ENCODE measurements around the gene NT5C2.
"Not testable (repeated sequence)": the region's sequence is repeated elsewhere in the genome, so short reads cannot be mapped to it uniquely, and the experiment has no call there.

The NT5C2 gene

GRCh38 chr10:103193107-103193819, at the start of gene NT5C2:
NT5C2 (minus strand) TSS chr10:103193272; CDS start chr10:103174958, 18,314 bp downstream.
- peak; percentile 6 for DNase-seq

DNA sequence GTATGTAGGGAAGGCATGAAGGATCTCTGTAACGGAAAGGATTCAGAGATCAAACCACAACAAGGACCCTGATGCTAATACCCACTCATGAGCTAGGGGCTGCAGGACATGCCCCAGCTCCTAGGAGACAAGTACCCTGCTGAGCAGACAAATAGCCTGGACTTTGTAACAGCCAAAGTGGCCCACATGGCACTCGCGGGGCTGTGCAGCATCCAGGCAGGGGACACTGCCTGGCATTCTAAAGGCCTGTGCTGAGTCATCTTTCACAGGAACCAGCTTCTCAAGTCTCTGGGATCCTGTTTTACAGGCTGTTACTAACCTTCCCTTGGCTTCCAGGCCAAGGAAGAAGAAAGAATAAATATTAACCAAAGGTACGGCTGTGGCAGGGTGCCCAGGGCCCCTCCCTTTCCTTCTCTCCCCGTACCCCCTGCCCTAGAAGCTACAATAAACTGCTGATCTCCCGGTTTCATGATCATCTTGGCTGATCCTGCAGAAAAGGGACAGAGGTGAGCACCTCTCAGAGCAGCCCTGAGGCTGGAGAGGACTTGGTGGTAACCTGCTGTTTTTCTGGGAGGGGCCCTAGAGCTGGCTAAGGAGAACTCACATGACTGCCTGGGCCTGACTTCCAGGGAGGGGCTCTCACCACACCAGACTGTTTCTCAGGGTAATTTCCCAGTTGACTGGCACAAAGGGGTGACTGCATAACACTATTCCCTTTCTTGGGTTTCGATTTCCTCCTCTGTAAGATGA, 48.4 kb upstream of the NT5C2 start:
- DNase-seq: peak; percentile 61

DNA sequence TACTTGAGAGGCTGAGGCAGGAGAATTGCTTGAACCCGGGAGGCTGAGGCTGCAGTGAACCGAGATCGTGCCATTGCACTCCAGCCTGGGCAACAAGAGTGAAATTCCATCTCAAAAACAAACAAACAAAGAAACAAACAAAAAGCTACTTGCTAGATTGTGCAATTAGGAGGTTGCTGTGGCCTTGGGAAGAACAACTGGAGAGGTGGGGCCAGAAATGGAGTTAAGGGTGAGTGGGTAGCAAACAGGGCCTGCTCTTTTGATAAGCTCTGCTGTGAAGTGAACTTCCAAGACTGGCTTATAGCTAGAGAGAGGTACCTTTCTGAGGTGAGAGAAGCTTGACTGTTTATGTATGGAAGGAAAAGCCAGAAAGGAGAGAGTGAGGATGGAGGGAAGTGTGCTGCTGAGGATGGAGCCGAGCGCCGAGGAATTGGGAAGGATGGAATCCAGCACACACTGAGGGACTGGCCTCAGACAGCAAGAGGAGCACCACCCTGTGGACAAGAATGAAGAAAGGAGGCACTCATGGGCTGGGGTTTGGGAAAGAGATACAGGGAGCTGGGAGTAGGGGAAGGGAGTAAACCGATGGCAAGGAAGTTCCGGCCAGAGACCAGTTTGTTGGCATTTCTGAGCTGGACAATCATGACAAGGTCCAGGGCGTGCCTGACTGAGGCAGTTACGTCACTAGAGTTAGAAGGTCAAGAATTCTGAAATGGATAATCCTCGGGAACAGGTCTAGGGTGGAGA, 45.6 kb upstream of the NT5C2 start:
- no peak for DNase-seq

DNA sequence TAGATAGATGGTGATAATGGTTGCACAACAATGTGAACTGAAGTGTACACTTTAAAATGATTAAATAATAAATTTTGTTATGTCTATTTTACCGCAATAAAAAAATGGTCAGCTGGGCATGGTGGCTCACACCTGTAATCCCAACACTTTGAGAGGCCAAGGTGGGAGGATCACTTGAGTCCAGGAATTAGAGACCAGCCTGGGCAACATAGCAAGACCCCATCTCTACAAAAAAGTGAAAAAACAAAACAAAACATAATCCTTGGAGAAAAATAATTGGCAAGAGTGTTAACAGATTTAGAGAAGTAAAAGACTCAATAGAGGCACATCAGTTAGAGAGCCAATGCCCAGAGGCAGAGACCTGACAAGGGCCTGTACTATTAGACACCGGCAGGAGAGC, 42.7 kb upstream of the NT5C2 start:
- DNase-seq: no peak

DNA sequence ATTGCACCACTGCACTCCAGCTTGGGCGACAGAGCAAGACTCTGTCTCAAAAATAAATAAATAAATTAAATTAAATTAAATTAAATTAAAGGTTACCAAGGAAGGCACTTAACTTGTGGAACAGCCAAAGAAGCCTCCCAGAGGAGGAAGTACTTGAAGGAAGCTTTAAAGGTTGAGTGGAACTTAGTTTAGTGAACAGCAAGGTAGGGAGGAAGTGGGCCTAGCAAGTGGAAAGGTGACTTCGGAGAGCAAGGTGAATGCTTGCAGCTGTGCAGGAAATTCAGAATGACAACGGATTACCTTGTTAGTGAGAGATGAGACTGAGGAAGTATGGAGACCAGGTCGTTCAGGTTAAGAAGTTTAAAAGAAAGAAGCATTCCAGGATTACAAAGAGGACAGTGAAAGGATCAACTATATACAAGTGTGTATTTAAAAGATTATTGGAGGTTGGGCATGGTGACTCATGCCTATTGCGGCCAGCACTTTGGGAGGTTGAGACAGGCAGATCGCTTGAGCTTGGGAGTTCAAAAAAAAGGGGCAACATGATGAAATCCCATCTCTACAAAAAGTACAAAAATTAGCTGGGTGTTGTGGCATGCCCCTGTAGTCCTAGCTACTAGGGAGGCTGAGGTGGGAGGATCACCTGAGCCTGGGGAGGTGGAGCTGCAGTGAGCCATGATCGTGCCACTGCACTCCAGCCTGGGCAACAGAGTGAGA, 39.9 kb upstream of the NT5C2 start:
- DNase-seq: no peak

GRCh38 chr10:103232131-103232673, 39.1 kb upstream of the NT5C2 start:
- no peak for DNase-seq

GRCh38 chr10:103231047-103231551, 38.0 kb upstream of the NT5C2 start:
- no peak for DNase-seq

DNA sequence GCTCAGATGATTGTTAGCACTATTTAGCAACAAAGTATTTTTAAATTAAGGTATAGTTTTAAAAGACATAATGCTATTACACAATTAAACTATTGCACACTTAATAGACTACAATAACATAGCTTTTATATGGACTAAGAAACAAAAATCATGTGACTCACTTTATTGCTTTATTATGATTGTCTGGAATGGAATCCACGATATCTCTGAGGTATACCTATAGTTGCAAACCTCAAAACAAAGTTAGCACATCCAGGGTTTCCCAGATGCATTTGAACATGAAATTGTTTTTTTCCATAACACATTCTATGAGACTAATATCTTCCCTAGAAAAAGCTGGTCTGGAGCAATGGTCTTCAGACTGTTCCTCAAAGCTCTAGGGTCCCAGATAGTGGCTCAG, 34.3 kb upstream of the NT5C2 start:
- no peak for DNase-seq

DNA sequence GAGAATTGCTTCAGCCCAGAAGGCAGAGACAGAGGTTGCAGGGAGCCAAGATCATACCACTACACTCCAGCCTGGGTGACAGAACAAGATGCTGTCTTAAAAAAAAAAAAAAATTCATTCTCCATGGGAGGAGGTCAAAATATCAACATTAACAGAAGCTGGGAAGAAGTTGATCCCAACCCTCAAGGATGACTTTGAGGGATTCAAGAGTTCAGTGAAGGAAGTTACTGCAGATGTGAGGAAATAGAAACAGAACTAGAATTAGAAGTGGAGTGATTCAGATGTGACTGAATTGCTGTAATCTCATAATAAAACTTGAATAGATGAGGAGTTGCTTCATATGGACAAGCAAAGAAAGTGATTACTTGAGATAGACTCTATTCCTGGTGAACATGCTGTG, 32.9 kb upstream of the NT5C2 start:
- DNase-seq: no peak

DNA sequence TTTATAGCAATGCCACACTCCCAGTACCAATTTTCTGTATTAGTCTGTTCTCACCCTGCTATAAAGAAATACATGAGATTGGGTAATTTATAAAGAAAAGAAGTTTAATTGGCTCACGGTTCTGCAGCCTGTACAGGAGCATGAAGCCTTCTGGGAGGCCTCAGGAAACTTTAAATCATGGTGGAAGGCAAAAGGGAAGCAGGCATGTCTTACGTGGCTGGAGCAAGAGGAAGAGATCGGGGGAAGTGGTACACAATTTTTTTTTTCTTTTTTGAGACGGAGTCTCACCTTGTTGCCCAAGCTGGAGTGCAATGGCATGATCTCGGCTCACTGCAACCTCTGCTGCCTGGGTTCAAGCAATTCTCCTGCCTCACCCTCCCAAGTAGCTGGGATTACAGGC, 31.6 kb upstream of the NT5C2 start:
- not testable (repeated sequence) for DNase-seq

DNA sequence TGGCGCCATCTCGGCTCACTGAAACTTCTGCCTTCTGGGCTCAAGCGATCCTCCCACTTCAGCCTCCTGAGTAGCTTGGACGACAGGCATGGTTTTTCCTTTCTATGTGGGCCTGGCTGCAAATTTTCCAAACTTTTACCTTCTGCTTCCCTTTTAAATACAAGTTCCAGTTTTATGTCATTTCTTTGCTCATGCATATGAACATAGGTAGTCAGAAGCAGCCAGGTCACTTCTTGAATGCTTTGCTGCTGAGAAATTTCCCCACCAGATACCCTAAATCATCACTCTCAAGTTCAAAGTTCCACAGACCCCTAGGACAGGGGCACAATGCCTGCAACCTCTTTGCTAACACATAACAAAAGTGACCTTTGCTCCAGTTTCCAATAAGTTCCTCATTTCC, 31.1 kb upstream of the NT5C2 start:
- no peak for DNase-seq

- not testable (repeated sequence) for DNase-seq
Measured at GRCh38 chr10:103216362-103216761, 23.3 kb upstream of the NT5C2 start.

GRCh38 chr10:103215601-103216000, 22.5 kb upstream of the NT5C2 start:
- no peak for DNase-seq

GRCh38 chr10:103210262-103210661, 17.2 kb upstream of the NT5C2 start:
- DNase-seq: not testable (repeated sequence)

- DNase-seq: not testable (repeated sequence)
Measured at GRCh38 chr10:103207643-103208042, 14.6 kb upstream of the NT5C2 start.

- DNase-seq: no peak
Measured at GRCh38 chr10:103207141-103207540, 14.1 kb upstream of the NT5C2 start.

DNA sequence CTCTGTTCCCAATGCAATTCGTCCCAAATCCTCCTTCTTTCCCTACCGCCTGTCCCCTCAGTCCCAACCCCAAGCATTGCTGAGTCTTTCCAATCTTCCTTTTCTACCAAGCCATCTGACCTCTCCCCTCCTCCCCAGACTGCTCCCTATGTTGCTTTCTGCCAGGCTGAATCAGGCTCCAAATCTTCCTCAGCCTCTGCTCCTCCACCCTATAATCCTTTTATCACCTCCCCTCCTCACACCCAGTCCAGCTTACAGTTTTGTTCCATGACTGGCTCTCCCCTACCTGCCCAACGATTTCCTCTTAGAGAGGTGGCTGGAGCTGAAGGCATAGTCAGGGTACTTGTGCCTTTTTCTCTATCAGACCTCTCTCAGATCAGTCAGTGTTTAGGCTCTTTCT, 13.6 kb upstream of the NT5C2 start:
- not testable (repeated sequence) for DNase-seq

DNA sequence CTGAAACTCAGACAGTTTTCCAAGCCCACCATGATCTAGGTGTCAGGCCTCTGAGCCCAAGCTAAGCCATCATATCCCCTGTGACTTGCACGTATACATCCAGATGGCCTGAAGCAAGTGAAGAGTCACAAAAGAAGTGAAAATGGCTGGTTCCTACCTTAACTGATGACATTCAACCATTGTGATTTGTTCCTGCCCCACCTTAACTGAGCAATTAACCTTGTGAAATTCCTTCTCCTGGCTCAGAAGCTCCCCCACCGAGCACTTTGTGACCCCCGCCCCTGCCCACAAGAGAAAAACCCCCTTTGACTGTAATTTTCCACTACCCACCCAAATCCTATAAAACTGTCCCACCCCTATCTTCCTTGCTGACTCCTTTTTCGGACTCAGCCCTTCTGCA, 12.3 kb upstream of the NT5C2 start:
- DNase-seq: not testable (repeated sequence)

DNA sequence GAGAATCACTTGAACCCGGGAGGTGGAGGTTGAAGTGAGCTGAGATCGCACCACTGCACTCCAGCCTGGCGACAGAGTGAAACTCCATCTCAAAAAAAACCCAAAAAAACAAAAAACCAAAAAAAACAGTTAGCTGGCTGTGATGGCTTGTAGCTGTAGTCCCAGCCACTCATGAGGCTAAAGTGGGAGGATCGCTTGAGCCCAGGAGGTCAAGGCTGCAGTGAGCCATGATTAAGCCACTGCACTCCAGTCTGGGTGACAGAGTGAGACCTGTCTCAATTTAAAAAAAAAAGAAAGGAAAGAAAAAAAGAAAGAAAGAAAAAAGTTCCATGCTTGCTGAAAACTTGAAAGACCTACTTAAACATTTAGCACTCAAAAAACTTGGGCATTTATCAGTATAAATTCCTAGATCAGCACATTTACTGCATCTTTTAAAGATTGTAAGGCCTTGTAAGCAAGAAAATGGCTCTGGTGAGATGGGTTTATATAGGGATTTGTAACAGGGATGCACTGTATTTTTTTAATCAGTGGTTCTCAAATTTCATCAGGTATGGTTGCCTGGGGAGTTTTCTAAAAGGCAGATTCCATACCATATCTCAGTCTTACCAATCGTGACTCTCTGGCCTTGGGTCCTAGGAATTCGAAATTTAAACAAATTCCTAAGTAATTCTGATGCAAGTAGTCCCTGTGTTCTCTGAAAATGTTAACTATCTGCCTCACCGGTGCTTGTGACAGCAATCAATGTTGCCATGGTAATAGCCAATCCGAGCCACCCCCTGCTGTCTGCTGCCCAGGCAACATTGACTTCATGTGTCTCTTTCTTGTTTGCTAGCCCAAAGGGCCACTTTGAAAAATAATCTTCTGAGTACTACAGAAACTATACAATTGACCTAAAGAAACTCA, 11.5 kb upstream of the NT5C2 start:
- no peak for DNase-seq

GRCh38 chr10:103203466-103203865, 10.4 kb upstream of the NT5C2 start:
- no peak for DNase-seq

DNA sequence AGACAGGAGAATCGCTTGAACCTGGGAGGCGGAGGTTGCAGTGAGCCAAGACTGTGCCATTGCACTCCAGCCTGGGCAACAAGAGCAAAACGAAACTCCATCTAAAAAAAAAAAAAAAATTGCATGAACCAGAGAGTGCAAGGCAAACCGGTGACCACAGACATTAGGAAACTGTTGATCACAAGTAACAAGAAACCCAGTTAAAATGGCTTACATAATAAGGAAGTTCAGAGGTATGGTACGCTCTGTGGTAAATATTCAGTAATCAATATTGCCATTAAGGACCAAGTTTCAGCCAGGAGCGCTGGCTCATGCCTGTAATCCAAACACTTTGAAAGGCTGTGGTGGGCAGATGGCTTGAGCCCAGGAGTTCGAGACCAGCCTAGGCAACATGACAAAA, 9.2 kb upstream of the NT5C2 start:
- DNase-seq: no peak
